NK-92 (cell line): ENCODE data around the gene COQ8B.

Source experiments
- DNase-seq: peaks from one replicate; lab custom pipeline; 2025; ENCODE audit not compliant: unreplicated experiment; lab: John Stamatoyannopoulos, UW

COQ8B gene

DNA sequence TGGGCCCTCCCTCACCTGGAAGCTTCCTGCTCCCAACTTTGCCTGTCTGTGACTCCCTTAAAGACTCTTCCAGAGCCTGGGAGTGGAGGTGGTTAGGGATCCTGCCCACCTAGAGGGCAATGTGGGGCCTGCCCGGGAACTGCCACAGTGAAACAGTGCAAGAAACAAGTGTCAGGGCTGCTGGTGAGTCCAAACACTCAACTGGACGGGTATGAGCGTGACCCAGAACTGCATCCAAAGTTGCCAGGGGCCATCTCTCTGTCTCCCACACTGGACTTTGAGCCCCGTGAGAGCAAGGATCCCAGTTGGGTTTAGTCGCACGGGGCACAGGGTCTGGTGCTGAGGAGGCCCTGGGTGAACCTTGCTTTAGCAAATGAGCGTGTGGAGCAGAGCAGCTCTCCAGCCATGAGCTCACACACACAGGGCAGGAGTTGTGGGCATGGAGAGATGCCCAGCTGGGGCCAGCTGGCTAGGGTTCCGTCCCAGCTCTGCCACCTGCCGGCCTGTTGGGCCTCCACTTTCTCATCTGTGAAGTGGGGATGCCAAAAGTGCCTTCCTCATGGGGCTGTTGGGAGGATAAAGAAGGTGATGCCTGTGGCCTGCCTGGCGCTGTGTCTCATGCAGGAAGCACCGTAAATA lies 23.4 kb downstream of the COQ8B start:
- no peak for DNase-seq

DNA sequence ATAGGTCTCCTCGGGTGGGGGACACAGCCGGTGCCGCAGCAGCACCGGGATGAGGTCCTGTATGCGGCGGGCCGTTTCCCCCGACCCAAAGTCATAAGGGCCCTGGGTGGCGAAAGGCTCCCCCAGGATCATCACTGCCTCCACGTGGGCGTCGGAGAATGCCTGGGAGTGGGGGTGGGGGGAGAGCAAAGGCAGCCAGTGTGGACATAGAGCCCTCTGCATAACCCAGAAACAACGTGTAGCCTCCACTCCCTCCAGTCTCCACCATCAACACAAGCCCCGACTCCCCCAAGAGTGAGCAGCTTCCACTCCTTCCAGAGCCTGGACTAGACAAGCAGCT lies 24.5 kb downstream of the COQ8B start:
- no peak for DNase-seq

DNA sequence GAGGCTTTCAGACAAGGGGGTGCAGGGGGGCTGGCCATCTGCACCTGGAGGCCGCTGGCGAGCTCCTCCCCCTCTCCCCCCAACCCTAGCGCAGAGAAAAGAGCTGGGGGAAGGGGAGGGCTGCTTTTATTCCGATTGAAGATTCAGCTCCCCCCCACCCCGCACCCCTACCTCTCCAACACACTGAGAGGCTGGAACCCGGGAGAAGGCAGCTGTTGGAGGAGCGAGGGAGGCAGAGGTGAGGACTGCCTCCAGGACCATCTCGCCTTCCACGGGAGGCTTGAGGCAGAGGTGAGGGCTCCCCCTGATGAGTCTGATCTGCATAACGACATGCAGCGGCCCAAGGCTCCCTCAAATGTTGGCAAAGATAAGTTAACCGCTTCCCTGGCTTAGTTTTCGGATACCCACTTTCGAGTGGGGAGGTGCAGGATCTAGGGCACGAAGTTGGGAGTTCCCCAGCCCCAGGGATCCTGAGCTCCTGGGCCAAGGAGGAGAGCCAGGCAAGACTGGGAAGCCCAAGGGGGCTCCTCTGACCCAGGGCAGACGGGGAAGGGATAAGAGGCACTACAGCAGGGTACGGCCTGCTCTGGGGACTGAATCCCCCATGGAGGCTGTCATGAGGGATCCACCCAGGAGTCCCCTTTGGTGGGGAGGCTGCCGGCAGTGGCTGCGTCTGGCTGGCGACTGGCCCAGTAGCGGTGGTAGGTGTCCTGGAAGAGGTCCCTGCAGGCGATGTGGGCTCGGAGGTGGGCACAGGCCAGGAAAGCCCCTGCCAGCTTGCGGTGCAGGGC lies 25.1 kb downstream of the COQ8B start:
- no peak for DNase-seq

DNA sequence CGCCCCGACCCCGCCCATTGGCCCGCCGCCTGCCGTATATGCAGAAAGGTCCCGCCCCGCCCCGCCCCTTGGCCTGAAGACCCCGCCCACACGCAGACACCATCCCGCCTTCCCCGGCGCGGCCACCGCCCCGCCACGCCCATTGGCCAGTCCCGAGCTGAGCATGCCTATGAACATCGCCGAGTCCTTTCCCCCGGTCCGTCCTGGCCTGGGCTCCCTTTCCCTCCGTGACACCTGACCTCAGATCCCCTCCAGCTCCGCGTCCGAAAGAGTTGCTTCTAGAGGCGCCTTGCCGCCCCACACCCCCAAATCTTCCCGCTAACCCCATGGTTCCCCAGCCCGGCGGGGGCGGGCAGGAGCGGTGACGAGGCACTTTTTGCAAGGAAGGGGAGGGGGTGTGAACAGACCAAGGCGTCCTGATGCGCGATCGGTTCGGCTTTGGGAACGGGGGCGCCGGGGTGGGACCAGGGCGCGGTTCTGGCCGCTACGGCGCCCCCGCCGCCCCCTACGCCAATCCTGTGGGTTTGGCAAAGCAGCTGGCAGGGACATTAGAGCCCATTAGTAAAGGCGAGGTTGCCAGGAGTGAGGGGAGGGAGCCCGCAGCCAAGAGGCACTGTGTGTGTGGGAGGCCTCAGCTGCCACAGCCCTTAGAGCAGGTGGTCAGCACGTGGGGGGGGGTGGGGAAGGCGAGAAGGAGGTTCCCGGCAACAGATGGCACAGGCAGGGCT lies 25.8 kb downstream of the COQ8B start:
- DNase-seq, result peak; percentile 55

DNA sequence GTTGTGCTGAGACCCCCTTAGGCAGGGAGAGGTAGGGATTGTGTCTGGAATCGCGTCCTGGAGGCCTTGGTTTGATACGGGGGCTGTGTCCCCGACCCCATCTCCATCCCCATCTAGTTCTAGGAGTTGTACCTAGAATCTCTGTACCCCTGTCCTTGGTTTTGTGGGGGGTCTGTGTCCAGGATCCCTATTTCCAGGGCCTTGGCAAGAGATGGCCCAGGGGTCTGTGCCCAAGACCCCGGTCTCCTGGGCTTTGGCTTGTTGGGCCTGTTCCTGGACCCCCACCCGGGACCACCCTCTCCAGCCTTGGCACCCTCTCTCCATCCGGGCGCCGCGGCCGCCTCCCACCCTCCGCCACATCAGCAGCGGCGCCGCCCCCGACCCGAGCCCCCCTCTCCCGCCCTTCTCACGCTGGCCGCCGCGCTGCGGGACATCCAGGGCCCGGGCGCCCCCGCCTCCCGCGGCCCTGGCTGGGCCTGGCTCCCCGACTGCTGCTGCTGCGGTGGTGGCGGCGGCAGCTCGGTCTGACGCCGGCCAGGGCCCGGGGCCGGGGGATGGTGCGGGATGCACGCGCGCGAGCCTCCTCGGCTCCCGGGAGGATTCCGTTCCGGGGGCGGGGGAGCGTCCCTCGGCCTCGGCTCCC lies 26.5 kb downstream of the COQ8B start, which contains the start of gene NUMBL:
TSS of gene NUMBL (minus strand) at position 602 of the 643 bp plus-strand sequence. CDS start at position 434, 168 bp downstream.
- DNase-seq, result no peak

DNA sequence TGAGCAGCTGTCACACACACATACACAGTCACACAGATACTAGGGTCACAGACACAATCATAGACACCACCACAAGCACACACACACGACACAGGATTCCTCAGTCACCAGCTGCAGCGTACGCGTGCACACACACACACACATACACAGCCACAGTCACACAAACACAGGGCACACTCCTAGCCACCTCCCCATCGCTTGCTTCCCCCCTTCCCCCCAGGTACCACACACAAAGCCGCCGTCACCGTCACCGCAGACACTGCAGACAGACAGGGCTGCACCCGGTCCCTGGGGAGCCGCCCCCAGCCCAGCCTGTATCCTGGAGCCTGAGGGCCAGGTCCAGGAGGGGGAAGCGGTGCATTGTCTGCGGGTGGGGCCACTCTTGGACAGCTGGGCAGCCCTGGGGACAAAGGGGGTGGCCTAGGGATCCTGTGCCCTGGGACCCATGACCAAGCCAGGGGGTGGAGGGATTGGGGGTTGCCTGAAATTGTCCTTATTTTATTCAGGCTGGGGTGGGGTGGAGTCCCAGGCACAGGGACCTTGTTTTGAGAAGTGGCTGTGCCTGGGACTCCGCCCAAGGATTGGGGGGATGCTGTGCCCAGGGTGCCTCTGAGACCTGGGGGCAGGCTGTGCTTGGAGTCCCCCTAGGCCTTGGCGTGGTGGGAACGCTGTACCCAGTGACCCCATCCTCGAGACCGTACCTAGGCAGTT lies 27.2 kb downstream of the COQ8B start:
- no peak for DNase-seq

DNA sequence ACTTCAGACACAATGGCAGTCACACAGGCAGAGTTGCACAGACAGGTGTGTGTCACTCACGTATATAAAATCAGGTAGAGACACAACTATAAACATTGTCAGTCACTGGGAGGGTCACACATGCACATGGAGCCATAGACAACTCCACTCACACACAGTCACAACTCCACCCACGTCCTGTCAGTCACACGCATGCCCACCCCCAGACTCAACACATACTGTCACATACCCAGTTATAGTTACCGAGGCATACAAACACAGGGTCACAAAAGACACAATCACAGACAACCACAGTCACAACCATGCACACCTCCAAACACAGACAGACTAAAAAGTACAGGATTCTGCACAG lies 27.7 kb downstream of the COQ8B start:
- DNase-seq, result no peak

DNA sequence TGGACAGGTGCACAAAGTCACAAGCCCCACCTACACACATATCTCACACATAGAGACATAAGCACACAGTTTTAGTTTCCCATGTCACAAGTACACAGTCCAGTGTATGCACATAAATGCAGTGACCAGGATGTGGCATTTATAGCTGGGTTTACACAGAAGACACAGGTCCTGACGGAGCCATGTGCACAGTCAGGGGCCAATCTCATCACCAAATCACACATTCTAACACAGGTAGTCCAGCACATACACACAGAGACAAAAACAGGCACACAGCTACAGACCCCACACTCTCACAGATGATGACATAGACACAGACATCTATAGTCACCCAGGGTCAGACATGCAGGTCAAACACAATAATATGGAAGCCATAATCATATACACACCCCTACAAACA lies 28.4 kb downstream of the COQ8B start:
- no peak for DNase-seq

DNA sequence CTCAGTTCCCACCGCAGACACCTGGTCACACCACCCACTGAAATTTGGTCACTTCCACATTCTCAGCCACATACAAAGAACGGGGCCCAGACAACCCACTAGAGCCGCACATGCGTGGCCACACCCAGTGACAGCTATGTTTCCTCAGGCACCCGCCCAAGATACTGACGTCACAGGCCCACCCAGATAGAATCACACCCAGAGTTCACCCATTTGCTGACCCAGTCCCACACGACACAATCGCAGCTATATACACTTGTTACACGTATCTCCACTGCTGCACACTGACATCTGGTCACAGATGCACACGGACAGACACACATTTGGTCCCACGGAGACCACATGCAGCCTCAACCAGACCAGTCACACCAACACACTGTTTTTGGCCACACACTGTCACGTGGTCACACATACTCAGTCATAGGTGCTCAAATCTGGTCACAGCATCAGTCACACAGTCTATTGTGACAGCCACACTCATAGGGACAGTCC lies 29.1 kb downstream of the COQ8B start:
- no peak for DNase-seq

DNA sequence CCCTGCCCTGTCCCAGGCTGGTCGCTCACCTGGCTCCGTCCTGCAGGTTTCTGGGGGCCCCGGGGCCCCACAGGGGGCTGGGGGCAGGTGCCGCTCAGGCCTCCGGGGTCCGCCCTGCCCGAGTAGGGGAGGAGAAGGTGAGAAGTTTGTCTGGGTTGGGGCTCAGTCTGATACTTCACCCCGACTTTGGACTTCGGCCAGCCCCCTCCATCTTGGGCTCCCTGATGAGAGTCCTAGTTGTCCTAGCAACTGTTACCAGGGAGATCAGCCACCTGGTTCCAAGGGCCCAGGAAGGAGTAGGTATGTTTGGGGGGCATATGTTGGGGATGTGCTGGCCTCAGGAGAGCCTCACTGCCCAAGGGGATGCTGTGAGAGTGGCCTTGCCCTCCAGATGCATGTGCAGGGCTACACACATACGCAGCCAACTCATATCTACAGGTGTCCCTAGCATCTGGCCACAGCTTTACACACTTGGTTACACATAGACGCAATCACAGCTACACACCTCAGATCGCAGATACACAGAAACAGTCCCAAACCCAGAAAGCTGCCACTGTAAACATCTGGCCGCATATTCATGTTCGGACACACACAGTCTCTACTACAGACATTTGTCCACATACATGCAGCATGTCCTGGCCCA lies 29.7 kb downstream of the COQ8B start:
- DNase-seq, result no peak

DNA sequence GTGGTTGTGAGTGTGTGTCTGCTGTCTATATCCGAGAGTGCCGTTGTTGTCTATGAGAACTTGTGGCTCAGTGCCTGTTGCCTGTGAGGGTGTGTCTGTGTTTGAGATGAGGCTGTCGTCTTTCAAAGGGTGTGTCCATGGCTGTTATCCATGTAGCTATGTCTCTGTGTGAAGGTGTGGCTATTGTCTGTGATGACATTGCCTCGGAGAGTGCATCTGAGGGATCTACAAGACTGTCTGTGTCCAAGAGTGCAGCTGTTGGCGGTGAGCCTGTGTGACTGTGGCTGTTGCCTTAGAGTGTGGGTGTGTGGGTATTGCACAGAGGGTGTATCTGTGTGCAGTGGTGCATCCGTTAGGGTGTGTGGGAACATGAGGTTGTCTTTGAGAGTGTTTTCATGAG lies 31.1 kb downstream of the COQ8B start:
- no peak for DNase-seq

DNA sequence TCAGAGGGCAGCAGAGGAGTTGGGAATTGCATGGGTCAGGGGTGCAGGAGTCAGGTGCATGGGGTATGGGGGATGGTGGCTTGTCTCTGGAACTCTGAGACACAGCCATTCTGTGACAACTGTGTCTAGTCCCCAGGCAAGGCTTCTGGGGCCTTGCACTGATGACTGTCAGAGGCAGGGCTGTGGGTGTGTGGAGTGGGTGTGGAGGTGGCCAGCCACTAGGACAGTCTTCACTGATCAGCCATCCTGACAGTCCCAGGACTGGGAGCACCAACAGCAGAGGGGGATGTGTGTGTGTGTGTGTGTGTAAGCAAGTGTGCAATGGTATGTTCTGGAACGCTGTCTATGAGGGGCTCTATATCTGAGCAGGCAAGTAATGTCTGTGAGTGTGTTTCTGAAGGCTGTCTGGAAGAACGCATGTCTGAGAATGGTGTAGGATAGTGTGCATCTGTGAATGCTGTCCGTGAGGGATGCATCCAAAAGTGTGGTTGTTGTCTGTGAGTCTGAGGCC lies 31.6 kb downstream of the COQ8B start:
- DNase-seq, result no peak

DNA sequence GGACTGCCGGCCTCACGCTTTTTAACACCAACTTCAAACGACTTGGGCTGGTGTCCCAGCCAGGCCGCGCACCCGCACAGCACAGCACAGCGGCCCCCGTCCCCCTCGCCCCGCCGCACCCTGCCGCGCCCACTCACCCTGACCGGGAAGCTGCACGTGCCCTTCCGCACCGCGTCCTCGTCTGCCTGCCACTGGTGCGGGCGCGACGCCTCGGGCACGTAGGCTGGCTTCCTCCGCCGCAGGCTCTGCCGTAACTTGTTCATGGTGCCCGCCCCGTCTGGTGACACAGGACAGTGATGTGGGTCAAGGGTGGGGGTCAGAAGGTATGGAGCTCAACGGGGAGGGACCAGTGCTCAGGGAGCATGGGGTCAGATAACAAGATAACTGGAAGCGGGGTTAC lies 32.4 kb downstream of the COQ8B start:
- no peak for DNase-seq

DNA sequence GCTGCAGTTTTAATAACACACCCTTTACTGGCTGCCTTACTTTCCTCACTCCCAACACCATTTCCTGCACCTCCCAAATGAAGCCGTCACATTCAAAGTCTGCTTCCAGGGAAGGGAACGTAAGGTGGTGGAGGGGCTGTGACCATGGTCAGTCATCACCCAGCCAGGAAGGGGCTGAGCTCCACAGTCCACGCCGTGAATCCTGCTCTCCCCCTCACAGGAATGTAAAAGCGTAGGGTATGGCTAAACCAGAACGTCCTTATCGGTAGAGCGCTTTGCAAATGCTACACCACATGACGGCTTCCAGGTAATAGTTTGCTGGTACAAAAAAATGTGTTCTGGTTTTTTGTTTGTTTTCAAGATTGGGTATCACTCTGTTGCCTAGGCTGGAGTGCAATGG lies 33.2 kb downstream of the COQ8B start:
- DNase-seq, result no peak

DNA sequence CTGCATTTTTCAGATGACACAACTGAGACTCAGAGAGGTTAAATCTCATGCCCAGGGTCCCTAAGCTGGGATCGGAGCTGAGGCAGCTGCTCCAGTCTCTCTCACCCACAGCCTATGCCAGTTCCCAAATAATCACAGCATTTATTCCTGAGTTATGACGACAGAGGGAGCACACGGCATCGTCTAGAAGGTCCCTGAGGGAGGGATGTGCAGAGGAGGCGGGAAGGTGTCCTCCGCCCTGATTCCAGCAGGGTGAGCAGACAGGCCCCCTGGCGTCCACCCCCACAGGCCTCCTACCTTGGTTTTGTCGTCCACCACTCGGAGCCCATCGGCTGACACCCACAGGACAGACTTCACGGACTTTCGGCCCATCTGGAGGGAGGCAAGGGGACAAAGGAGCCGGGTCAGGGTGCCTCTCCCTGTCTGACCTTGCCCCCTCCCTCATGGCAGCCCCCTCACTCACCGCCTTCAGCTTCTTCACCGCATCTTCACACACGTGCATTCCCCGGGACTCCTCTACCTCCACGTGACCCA lies 34.2 kb downstream of the COQ8B start:
- DNase-seq, result no peak

DNA sequence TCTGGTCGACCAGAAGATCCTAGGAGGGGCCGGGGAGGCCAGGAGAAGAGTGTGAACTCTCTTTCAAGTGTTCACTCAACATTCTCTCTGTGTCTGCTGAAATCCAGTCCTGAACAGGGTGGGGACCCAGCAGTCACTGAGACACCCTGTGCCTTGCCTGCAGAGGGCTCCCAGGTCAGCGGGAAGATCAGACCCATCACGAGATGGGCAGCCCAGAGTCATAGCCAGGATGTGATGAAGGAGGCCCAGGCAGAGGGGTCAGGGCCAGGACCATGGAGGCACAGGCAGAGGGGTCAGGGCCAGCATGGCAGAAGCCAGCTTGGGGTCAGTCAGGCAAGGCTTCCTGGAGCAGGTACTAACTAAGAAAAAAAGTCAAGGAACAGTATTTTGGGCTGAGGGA lies 35.6 kb downstream of the COQ8B start:
- DNase-seq, result no peak

DNA sequence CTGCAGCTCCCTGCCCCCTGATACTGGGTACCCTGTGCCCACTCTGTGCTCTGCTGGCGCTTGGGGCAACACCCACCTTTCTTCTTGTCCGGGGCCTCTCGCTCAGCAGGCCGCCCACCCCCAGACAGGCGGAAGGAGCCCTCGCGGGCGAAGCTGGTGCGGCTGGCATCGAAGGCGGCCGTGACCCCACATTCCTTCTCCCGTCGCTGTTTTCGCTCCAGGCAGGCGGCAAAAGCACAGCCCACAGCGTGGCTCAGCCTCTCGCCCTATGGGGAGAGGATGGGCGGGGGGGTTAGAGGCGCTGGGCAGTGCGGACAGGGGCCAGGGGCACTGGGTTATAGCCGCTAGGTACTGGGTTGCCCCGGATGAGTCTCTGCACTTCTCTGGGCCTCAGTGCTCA lies 39.5 kb downstream of the COQ8B start:
- no peak for DNase-seq

DNA sequence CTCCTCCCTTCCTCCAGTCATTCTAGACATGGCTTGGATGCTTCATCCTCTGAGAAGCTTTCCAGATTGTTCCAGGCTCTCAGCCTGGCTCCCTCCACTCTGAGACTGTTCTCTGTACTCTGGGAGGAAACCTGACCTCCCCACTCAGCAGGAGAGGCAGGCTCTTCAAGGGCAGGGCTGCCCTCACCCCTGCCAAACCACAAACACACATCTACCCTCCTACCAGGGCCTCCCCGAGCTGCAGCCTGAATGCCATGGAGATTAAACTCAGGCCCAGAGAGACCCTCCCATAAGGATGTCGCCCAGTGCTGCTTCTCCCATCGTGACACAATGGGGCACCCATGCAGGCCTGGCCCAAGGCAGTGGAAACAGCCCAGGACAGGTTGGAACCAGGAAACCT lies 42.4 kb downstream of the COQ8B start:
- no peak for DNase-seq

DNA sequence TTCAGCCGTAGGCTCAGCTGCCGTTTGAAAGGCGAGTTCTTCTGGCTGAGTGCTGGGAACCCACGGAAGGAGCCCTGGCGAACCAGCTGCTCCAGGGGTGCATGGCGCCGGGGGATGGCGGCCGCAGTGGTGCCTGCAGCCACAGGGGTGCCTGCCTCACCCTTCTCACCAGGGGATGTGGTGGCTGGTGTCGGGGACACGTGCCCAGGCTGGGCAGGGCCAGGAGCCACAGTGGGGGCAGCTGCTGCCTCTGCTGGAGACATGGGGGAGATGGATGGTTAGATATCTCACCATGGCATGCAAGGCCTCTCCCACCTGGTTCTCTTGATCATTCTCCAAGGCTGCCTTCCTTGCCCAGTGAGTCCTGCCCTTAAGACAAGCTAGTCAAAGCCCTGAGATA lies 43.3 kb downstream of the COQ8B start:
- no peak for DNase-seq
